ENCODE results near the gene CPA4.
"Not testable (repeated sequence)": the region's sequence is repeated elsewhere in the genome, so short reads cannot be mapped to it uniquely, and the experiment has no call there.

CPA4 gene

DNA sequence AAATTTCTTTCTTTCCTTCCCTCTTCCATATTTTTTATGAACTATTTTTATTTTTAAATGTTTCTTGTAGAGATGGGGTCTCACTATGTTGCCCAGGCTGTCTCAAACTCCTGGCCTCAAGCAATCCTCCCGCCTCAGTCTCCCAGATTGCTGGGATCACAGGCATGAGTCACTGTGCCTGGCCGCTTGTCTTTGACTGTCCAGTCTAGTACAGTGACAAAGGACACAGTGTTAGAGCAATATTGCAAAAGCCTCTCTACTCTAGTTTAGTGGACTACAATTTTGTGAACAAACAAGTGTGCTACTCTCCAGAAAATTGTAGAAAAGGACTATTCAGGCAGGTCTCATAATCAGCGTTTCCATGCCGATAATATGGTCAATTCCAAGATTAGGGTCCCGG lies 11.0 kb downstream of the CPA4 start:
- H3K36me3 Mint-ChIP-seq, result no peaks in the 10 kb centered on the region
- no peak overlapping the region for H3K27ac Mint-ChIP-seq
- H3K4me1 Mint-ChIP-seq (ENCODE audit: low read depth), result peaks cover 1% of the 10 kb centered on the region
- H3K4me3 Mint-ChIP-seq, result no peak overlapping the region
- H3K9me3 Mint-ChIP-seq (ENCODE audit: low read depth), result no peaks in the 10 kb centered on the region
- no peaks in the 10 kb centered on the region for H3K27me3 Mint-ChIP-seq

DNA sequence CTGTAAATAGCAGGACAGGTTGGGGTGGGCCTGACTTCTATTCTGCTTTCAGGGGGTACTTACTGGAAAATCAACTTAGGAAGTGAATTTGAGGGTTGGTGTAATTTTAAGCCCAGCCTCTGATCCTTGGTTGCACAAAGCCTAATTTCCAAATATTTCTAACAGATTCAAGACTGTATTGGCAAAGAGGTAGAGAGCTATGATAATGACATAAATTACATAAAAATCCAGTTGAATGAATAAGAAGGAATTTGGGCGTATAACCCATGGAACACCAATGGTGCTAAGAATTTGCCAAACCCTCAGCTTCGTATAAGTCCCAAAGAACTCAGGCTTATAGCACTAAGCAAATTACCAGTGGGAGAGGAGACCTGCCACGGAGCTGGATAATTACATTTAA lies 11.9 kb downstream of the CPA4 start:
- Mint-ChIP-seq H3K4me3 (no peak overlapping the region), H3K4me1 (ENCODE audit: low read depth) (peaks cover 1% of the 10 kb centered on the region), H3K36me3 (no peaks in the 10 kb centered on the region), H3K27ac (no peak overlapping the region), H3K27me3 (no peaks in the 10 kb centered on the region), H3K9me3 (ENCODE audit: low read depth) (no peaks in the 10 kb centered on the region)

DNA sequence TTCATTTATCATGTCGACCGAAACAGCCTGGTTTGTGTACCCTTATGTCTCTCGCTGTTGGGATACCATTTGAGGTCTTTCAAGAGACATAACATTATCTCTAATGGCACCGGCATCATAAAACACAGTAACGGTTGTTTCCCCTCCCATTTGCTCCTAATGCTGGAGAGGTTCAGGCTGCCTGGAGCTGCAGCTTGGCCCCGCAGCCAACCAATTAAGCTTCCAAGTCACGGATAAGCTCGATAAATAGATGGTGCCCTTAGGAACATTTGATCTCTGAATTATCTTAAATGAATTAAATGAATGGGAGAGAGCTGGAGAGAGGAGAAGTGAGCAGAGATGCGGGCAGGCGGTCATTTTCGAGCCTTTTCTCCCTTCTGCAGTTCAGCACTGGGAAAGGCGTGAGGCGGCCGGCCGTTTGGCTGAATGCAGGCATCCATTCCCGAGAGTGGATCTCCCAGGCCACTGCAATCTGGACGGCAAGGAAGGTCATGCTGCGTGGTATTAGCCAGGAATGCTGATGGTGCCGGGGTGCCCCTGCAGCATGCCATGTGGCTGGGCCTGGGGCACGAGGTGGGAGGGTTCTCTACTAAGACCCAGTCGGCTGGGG lies 12.6 kb downstream of the CPA4 start:
- H3K27me3 Mint-ChIP-seq, result no peaks in the 10 kb centered on the region
- no peaks in the 10 kb centered on the region for H3K36me3 Mint-ChIP-seq
- peaks cover 1% of the 10 kb centered on the region for H3K4me1 Mint-ChIP-seq (ENCODE audit: low read depth)
- no peak overlapping the region for H3K27ac Mint-ChIP-seq
- no peaks in the 10 kb centered on the region for H3K9me3 Mint-ChIP-seq (ENCODE audit: low read depth)
- H3K4me3 Mint-ChIP-seq, result no peak overlapping the region

DNA sequence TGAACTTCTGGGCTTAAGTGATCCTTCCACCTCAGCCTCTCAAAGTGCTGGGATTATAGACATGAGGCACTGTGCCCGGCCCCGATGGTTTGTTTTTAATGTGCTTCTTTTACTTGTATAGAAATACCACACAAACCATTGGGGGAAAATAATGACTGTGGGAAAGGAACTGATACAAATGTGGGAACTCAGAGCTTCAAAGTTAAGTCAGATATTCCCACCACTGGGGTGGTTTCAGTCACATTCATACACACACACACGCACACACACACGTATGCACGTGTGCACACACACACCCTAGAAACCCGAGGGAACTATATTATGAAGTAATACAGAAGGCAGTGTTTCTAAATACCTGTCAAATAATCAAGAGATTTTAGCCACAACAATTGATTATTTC lies 17.0 kb downstream of the CPA4 start:
- no peak overlapping the region for H3K4me3 Mint-ChIP-seq
- no peaks in the 10 kb centered on the region for H3K36me3 Mint-ChIP-seq
- H3K27me3 Mint-ChIP-seq, result no peaks in the 10 kb centered on the region
- no peaks in the 10 kb centered on the region for H3K4me1 Mint-ChIP-seq (ENCODE audit: low read depth)
- H3K27ac Mint-ChIP-seq, result no peak overlapping the region
- H3K9me3 Mint-ChIP-seq (ENCODE audit: low read depth), result no peaks in the 10 kb centered on the region

- Mint-ChIP-seq H3K9me3 (ENCODE audit: low read depth) (no peaks in the 10 kb centered on the region), H3K27me3 (no peaks in the 10 kb centered on the region), H3K4me3 (no peak overlapping the region), H3K4me1 (ENCODE audit: low read depth) (no peaks in the 10 kb centered on the region), H3K27ac (no peak overlapping the region), H3K36me3 (no peaks in the 10 kb centered on the region)
These were observed 21.3 kb downstream of the CPA4 start for GRCh38 chr7:130314305-130314704.

GRCh38 chr7:130319541-130319940 lies 26.6 kb downstream of the CPA4 start:
- Mint-ChIP-seq H3K27me3 (no peaks in the 10 kb centered on the region), H3K9me3 (ENCODE audit: low read depth) (no peaks in the 10 kb centered on the region), H3K27ac (no peak overlapping the region), H3K4me1 (ENCODE audit: low read depth) (no peaks in the 10 kb centered on the region), H3K36me3 (no peaks in the 10 kb centered on the region), H3K4me3 (no peak overlapping the region)

DNA sequence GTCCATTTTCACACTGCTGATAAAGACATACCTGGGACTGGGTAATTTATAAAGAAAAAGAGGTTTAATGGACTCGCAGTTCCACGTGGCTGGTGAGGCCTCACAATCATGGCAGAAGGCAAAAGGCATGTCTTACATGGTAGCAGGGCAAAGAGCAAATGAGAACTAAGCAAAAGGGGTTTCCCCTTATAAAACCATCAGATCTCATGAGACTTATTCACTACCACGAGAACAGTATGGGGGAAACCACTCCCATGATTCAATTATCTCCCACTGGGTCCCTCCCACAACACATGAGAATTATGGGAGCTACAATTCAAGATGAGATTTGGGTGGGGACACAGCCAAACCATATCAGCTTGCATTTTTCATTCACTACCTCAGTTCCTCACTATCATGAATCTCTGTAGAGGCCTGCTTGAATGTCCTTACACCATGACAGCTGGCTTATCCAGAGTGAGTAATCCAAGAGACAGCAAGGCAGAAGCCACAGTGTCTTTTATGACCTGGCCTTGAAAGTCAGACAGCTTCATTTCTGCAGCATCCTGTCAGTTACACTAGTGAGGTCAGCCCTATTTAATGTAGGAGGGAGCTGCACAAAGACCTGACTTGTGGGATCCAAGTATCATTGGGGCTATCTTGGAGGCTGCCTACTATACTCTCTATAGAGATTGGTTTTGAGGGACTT lies 28.7 kb downstream of the CPA4 start:
- H3K4me3 Mint-ChIP-seq; H3K4me1 Mint-ChIP-seq (ENCODE audit: low read depth); H3K36me3 Mint-ChIP-seq; H3K9me3 Mint-ChIP-seq (ENCODE audit: low read depth); H3K27me3 Mint-ChIP-seq; H3K27ac Mint-ChIP-seq: not testable (repeated sequence)

DNA sequence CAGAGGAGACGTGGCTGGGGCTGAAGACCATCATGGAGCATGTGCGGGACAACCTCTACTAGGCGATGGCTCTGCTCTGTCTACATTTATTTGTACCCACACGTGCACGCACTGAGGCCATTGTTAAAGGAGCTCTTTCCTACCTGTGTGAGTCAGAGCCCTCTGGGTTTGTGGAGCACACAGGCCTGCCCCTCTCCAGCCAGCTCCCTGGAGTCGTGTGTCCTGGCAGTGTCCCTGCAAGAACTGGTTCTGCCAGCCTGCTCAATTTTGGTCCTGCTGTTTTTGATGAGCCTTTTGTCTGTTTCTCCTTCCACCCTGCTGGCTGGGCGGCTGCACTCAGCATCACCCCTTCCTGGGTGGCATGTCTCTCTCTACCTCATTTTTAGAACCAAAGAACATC lies 29.7 kb downstream of the CPA4 start:
- no peaks in the 10 kb centered on the region for H3K9me3 Mint-ChIP-seq (ENCODE audit: low read depth)
- H3K27me3 Mint-ChIP-seq, result no peaks in the 10 kb centered on the region
- no peaks in the 10 kb centered on the region for H3K4me1 Mint-ChIP-seq (ENCODE audit: low read depth)
- H3K4me3 Mint-ChIP-seq, result no peak overlapping the region
- H3K36me3 Mint-ChIP-seq, result no peaks in the 10 kb centered on the region
- H3K27ac Mint-ChIP-seq, result no peak overlapping the region

DNA sequence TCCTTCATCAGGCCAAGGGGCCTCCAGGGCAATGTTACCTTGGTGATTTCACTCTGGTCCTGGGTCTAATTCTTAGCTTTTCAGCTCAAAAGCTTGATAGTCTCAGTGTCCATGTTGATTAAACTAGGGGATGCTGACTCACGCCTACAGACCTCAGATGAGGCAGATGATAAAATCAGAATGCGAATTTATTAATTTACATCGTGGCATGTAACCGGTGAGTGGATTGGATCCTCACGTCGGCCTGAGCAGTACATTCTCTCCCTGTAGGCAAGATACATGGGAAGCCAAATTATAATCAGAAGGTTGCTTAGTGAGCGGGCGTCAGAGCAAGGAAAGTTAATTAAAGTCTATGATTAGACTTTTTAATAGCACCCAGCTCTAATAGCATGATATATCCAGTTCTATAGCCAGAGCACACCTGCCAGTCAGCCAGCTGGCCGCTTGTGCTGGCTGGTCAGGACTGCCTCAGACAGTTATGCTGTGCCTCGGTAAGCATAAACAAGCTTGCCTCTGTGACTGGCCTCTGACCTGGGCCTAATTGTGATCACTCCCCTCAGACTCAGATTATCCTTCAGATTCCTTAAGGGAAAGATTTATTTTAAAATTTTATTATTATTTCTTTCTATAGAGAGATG lies 31.5 kb downstream of the CPA4 start:
- Mint-ChIP-seq H3K4me1 (ENCODE audit: low read depth) (no peaks in the 10 kb centered on the region), H3K36me3 (no peaks in the 10 kb centered on the region), H3K9me3 (ENCODE audit: low read depth) (no peaks in the 10 kb centered on the region), H3K27me3 (no peaks in the 10 kb centered on the region), H3K4me3 (no peak overlapping the region), H3K27ac (no peak overlapping the region)

- Mint-ChIP-seq H3K36me3 (no peaks in the 10 kb centered on the region), H3K27ac (no peak overlapping the region), H3K9me3 (ENCODE audit: low read depth) (no peaks in the 10 kb centered on the region), H3K4me3 (no peak overlapping the region), H3K4me1 (ENCODE audit: low read depth) (no peaks in the 10 kb centered on the region), H3K27me3 (no peaks in the 10 kb centered on the region)
These were observed 36.7 kb downstream of the CPA4 start for GRCh38 chr7:130329681-130330080.

DNA sequence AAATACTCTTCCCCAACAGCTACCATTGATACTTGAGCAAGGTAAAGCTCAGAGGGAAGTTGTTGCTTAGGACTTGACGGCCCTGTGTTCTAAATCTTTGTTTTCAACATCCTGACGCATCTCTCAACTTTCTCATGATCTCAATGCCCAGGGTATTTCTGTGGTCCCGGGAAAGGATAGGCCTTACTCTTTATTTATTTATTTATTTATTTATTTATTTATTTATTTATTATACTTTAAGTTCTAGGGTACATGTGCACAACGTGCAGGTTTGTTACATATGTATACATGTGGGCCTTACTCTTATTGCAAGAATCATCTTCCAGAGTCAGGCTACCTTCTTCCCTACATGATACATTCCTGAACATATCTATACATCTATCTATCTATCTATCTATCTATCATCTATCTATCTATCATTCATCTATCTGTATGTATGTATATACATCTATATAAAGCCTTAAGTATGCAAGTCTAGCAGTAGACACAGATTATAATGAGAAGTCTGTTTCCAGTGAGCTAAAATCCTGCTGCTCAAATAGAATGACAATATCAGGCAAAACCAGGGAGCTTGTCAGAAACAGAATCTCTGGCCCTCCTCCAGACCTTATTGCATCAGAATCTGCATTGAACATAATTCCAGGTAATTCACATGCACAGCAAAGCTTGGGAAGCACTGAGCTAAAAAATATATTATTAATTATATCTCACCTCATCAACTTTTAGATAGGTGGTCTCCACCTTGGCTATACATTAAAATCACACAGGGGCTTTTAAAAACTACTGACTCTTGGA lies 39.5 kb downstream of the CPA4 start:
- H3K9me3 Mint-ChIP-seq (ENCODE audit: low read depth), result no peaks in the 10 kb centered on the region
- no peak overlapping the region for H3K27ac Mint-ChIP-seq
- no peaks in the 10 kb centered on the region for H3K27me3 Mint-ChIP-seq
- H3K4me3 Mint-ChIP-seq, result no peak overlapping the region
- no peaks in the 10 kb centered on the region for H3K36me3 Mint-ChIP-seq
- no peaks in the 10 kb centered on the region for H3K4me1 Mint-ChIP-seq (ENCODE audit: low read depth)

DNA sequence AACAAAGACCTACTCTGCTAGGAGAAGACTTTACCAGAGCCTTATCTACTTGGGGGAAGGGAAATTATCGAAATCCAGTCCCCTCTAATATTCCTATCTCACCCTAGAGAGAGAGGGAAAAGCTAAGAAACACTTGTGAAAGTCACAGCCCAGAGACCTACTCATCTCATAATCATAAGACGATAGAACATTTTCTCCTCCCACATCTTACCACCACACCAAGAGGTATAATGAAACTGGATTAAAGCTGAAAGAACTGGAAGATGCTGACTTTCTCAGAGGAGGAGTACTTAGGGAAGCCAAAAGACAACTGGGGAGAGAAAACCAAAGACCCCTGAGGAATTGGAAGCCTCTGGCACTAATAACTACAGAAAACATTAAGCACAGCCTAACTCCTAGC lies 40.9 kb downstream of the CPA4 start:
- Mint-ChIP-seq H3K9me3 (ENCODE audit: low read depth) (no peaks in the 10 kb centered on the region), H3K27ac (no peak overlapping the region), H3K4me3 (no peak overlapping the region), H3K4me1 (ENCODE audit: low read depth) (no peaks in the 10 kb centered on the region), H3K36me3 (no peaks in the 10 kb centered on the region), H3K27me3 (no peaks in the 10 kb centered on the region)

- no peak overlapping the region for H3K27ac Mint-ChIP-seq
- H3K4me1 Mint-ChIP-seq (ENCODE audit: low read depth), result no peaks in the 10 kb centered on the region
- no peaks in the 10 kb centered on the region for H3K36me3 Mint-ChIP-seq
- no peak overlapping the region for H3K4me3 Mint-ChIP-seq
- H3K27me3 Mint-ChIP-seq, result no peaks in the 10 kb centered on the region
- no peaks in the 10 kb centered on the region for H3K9me3 Mint-ChIP-seq (ENCODE audit: low read depth)
These were observed 41.3 kb downstream of the CPA4 start for GRCh38 chr7:130334274-130334673.

- no peaks in the 10 kb centered on the region for H3K4me1 Mint-ChIP-seq (ENCODE audit: low read depth)
- H3K27ac Mint-ChIP-seq, result no peak overlapping the region
- no peaks in the 10 kb centered on the region for H3K36me3 Mint-ChIP-seq
- H3K4me3 Mint-ChIP-seq, result no peak overlapping the region
- H3K27me3 Mint-ChIP-seq, result no peaks in the 10 kb centered on the region
- no peaks in the 10 kb centered on the region for H3K9me3 Mint-ChIP-seq (ENCODE audit: low read depth)
These were observed 44.5 kb downstream of the CPA4 start for GRCh38 chr7:130337410-130337971.

DNA sequence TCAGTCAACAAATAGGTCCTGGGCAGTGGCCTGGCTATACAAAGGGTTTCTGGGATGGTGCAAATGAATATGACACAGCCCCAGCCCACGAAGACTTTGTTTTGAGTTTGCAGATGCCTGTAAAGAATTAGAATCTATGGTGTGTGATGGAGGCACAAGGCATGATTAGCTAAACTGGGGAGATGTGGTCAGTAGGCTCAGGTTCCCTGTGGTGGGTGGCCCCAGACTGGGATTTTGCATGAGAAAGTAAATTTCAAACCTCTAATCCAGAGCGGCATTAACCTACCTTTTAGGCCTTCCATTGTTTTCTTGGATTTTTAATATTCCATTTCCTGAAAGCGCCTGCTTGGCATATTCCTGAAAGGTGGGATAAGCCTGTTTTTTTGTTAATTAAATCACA lies 45.3 kb downstream of the CPA4 start:
- no peak overlapping the region for H3K27ac Mint-ChIP-seq
- H3K36me3 Mint-ChIP-seq, result no peaks in the 10 kb centered on the region
- H3K4me3 Mint-ChIP-seq, result no peak overlapping the region
- H3K27me3 Mint-ChIP-seq, result no peaks in the 10 kb centered on the region
- H3K4me1 Mint-ChIP-seq (ENCODE audit: low read depth), result no peaks in the 10 kb centered on the region
- no peaks in the 10 kb centered on the region for H3K9me3 Mint-ChIP-seq (ENCODE audit: low read depth)

Measured in activated naive CD8-positive, alpha-beta T cell (primary cell).